GM12873 (cell line): ENCODE measurements around the gene ECEL1.

Source experiments
- CTCF ChIP-seq: IDR thresholded peaks from 2 replicates; pipeline ENCODE4 v1.5.1; 2012; ENCODE audit warnings: low read depth, mild to moderate bottlenecking, moderate library complexity, low read length, control low read depth; ENCODE audit not compliant: insufficient read depth; ENCODE audit errors: missing control alignments

Gene ECEL1

GRCh38 chr2:232488721-232489300 is 1.2 kb upstream of the ECEL1 start:
- TF ChIP-seq CTCF, result no peak

DNA sequence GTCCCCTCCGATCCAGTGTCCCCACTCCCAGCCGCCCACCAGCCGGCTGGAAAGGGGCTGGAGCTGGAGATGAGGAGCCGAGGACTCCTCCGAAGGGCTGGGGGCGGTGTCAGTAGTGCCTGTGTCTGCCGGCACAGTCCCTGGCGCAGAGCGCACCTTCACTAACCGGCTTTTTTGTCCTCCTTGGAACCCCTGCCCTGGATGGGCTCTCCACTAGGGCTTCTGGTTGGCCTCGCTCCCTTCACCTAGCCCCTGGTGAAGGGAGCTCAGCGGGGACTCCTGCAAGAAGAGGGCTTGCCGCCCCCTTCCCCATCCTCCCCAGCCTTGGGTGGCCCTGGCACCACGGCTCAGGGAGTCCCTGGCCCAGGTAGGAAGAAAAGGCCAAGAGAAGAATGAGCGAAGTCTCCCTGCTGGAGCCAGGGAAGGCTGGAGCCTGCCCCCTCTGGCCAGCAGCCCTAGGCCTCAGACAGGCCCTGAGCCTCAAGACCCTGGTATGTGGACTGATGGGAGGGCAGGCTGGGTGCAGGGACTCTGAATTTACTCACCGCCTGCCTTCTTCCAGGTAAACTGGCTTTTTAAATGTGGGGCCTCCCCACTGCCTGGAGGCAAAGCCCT is 570 bp upstream of the ECEL1 start:
- TF ChIP-seq CTCF, result no peak

DNA sequence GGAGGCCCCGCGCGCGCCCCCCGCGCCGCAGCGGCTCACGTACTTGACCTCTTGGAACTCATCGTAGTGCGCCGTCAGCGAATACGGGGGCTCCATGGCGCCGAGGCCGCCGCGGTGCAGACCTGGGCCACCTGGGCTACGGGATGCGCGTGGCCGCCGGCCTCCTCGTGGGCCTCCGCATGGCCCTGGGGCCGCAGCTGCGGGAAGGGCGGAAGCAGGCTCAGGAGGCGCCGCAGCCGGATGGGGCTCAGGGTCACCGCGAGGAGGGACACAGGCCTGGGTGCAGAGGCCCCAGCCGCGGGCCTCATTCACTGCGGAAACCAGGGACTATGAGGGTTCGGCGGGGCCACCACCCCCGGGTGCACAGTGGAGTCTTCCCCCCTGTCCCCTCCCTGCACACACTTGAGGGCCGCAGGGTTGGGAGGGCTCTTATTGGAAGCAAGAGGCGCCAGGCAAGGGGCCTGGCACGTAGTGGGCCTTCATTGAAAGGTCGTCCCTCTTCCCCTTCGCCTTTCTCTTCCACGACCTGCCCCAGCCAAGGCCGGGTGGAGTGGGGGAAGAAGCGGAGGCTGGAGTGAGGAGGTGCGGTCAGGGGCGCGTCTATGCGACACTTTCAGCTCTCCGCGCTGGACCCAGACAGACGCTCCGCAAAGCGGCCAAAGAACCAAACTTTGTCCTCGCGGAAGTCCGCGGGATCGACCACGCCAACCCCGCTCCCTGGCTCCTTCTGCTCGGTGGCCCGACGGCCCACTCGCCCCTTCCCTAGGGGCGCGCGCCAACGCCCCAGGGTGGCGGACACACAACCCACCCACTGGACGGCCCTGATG is 863 bp downstream of the ECEL1 start:
- no peak for TF ChIP-seq CTCF

- no peak for TF ChIP-seq CTCF
Observed at GRCh38 chr2:232485757-232486557, 1.7 kb downstream of the ECEL1 start.

DNA sequence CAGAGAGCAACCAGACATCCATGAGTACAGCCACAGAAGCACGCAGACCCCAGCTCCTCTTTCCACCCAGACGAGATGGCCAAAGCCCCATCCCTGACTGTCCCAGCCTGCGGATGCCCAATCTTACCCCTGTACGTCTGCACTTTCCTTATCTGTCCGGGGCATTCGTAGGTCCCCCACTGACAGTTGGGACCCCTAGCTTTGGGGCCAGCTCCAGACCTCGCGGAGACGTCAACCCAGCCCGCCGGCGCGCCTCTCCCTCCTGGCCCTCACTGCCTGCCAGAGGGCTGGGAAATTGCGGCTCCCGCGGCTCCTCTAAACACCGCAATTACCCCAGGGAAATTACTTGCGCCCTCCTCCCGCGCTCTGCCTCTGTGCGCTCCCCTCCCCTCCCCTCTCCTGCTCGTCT is 2.3 kb downstream of the ECEL1 start:
- no peak for TF ChIP-seq CTCF

DNA sequence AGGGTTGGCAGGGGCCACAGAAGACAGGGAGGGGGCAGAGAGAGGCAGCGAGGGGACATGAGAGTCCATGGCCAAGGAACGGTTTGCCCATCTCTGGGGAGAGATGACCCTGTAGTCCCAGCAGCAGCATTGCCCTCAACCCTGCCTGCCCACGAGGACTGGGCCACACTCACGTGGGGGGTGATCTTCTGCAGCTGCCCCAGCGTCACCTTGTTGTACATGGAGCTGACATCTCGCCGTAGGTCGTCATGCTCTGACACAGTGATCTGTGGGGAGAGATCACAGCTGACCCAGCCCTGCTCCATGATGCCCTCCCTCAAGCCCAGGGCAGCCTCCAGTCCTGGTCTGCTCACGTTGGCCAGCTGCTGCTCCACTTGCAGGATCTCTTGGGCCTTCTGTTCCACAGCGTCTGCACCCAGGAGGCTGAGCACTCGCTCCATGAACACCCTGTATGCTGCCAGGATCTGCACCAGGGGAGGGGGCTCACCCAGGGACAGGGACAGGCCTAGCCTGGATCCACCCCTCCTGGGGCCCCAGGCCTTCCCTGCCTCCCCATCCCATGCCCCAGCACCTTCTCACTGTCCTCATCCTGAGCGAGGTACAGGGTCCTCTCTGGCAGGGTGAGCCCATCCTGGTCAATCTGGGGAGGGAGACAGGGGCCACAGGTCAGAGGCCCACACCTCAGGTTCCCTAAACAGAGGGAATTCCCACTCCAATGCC is 2.8 kb downstream of the ECEL1 start:
- no peak for TF ChIP-seq CTCF
